ENCODE measurements around the gene RHOBTB1.

RHOBTB1 gene

DNA sequence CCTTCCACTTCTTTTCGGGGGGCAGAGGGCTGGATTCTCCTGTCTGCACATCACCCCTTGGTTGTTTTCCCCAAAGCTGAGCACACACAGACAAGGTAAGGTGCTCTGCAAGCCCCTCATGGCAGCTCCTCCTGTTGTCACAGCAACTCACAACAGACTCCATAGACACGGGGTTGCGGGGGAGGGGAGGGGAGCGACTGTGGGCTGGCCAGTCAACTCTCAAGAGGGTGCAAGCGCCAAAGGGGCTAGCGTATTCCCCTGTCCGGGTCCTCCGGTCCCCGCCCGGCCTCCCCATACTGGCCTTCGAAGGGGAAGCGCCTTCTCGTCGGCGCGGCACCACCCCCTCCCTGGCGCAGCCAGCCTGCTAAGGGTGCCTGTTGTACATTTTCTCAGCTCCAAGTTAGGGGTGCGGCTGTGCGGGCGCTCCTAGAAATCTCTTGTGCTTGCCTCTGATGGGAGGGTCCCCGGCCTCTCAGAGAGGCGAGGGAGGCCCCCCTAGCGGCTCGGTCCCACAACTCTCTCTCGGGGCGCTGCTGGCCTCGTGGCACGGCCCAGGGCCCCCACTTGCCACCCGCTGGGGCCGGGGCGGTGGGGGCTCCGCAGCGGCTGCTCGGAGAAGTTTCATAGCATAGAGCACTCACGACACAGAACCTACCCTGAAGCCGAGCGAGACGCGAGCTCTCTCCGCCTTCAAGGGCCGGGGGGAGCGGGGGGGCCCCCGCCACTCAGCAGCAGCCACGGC lies 498 bp downstream of the RHOBTB1 start:
- peaks cover 6% of the 10 kb centered on the region; the same call in 1 of the 2 replicates for H3K4me1 ChIP-seq (ENCODE audit: control insufficient read depth, insufficient read depth, low read length)
- POLR2A ChIA-PET: interaction anchor here (0.9 to 1.2 kb wide), 2 partner anchors 8 to 113 kb away, joined by 3 to 6 read pairs; no protein-coding TSS in a partner anchor
- H3K9me3 ChIP-seq (ENCODE audit: control insufficient read depth, insufficient read depth, low read depth, low read length): no peaks in the 10 kb centered on the region
- CTCF ChIA-PET: interaction anchor here (0.6 to 1.4 kb wide), 4 partner anchors 31 to 123 kb away, joined by 3 to 10 read pairs (median 4); no protein-coding TSS in a partner anchor
- H3K36me3 ChIP-seq (ENCODE audit: control insufficient read depth in 2 of 2, insufficient read depth in 1 of 2, low read length in 2 of 2): peaks cover 0 to 3% of the 10 kb centered on the region in 2 experiments; a peak in 1 of 3 replicates
- peak overlapping the region; percentile 81 for H3K27ac ChIP-seq (ENCODE audit: extremely low read depth, low read depth, low read length)
- H3K4me3 ChIP-seq (ENCODE audit: low read depth, low read length): peak overlapping the region; percentile 64
- TF ChIP-seq ZBTB21 (tag by site-specific recombination; IDR thresholded peaks at IDR 0.05): no peak
- no peak for TF ChIP-seq KLF16 (tag by site-specific recombination; IDR thresholded peaks at IDR 0.05)
- TF ChIP-seq, protein P1, sequence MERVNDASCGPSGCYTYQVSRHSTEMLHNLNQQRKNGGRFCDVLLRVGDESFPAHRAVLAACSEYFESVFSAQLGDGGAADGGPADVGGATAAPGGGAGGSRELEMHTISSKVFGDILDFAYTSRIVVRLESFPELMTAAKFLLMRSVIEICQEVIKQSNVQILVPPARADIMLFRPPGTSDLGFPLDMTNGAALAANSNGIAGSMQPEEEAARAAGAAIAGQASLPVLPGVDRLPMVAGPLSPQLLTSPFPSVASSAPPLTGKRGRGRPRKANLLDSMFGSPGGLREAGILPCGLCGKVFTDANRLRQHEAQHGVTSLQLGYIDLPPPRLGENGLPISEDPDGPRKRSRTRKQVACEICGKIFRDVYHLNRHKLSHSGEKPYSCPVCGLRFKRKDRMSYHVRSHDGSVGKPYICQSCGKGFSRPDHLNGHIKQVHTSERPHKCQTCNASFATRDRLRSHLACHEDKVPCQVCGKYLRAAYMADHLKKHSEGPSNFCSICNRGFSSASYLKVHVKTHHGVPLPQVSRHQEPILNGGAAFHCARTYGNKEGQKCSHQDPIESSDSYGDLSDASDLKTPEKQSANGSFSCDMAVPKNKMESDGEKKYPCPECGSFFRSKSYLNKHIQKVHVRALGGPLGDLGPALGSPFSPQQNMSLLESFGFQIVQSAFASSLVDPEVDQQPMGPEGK (tag by site-specific recombination; IDR thresholded peaks at IDR 0.05): peak; percentile 47; the same call in 1 of the 2 replicates
- no peak for TF ChIP-seq ZNF433 (tag by site-specific recombination; IDR thresholded peaks at IDR 0.05; ENCODE audit: low read depth)
- TF ChIP-seq ZNF624 (tag by site-specific recombination; IDR thresholded peaks at IDR 0.05): no peak
- TF ChIP-seq, protein P2, sequence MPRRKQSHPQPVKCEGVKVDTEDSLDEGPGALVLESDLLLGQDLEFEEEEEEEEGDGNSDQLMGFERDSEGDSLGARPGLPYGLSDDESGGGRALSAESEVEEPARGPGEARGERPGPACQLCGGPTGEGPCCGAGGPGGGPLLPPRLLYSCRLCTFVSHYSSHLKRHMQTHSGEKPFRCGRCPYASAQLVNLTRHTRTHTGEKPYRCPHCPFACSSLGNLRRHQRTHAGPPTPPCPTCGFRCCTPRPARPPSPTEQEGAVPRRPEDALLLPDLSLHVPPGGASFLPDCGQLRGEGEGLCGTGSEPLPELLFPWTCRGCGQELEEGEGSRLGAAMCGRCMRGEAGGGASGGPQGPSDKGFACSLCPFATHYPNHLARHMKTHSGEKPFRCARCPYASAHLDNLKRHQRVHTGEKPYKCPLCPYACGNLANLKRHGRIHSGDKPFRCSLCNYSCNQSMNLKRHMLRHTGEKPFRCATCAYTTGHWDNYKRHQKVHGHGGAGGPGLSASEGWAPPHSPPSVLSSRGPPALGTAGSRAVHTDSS (tag by site-specific recombination; IDR thresholded peaks at IDR 0.05): no peak
- TF ChIP-seq ZXDB (tag by site-specific recombination; IDR thresholded peaks at IDR 0.05): 0 out of 2 replicates have a peak, but pooled peaks have one; percentile 14
- TF ChIP-seq, protein P3, sequence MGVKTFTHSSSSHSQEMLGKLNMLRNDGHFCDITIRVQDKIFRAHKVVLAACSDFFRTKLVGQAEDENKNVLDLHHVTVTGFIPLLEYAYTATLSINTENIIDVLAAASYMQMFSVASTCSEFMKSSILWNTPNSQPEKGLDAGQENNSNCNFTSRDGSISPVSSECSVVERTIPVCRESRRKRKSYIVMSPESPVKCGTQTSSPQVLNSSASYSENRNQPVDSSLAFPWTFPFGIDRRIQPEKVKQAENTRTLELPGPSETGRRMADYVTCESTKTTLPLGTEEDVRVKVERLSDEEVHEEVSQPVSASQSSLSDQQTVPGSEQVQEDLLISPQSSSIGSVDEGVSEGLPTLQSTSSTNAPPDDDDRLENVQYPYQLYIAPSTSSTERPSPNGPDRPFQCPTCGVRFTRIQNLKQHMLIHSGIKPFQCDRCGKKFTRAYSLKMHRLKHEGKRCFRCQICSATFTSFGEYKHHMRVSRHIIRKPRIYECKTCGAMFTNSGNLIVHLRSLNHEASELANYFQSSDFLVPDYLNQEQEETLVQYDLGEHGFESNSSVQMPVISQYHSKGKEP (tag by site-specific recombination; IDR thresholded peaks at IDR 0.05): no peak
- TF ChIP-seq ZNF585B (tag by site-specific recombination; IDR thresholded peaks at IDR 0.05): no peak
- no peak for TF ChIP-seq GFI1B (tag by site-specific recombination; IDR thresholded peaks at IDR 0.05)
- TF ChIP-seq ZNF792 (tag by site-specific recombination; IDR thresholded peaks at IDR 0.05): no peak
- TF ChIP-seq ZNF341 (tag by site-specific recombination; IDR thresholded peaks at IDR 0.05; ENCODE audit: low read depth): peak; percentile 65
- no peak for TF ChIP-seq ZNF169 (tag by site-specific recombination; IDR thresholded peaks at IDR 0.05)
- TF ChIP-seq ZNF658 (tag by site-specific recombination; IDR thresholded peaks at IDR 0.05): no peak
- TF ChIP-seq ZSCAN30 (tag by site-specific recombination; IDR thresholded peaks at IDR 0.05): no peak; the same call in 1 of the 2 replicates
- no peak for TF ChIP-seq SETDB1 (IDR thresholded peaks at IDR 0.05; ENCODE audit: insufficient read length, low read length)
- no peak for TF ChIP-seq ZNF140 (tag by site-specific recombination; IDR thresholded peaks at IDR 0.05)
- TF ChIP-seq ZNF132 (tag by site-specific recombination; IDR thresholded peaks at IDR 0.05; ENCODE audit: borderline replicate concordance): no peak
- no peak for TF ChIP-seq ZBTB7A (tag by site-specific recombination; IDR thresholded peaks at IDR 0.05; ENCODE audit: low read depth)
- no peak for TF ChIP-seq ZNF248 (tag by site-specific recombination; IDR thresholded peaks at IDR 0.05)
- TF ChIP-seq, protein P4, sequence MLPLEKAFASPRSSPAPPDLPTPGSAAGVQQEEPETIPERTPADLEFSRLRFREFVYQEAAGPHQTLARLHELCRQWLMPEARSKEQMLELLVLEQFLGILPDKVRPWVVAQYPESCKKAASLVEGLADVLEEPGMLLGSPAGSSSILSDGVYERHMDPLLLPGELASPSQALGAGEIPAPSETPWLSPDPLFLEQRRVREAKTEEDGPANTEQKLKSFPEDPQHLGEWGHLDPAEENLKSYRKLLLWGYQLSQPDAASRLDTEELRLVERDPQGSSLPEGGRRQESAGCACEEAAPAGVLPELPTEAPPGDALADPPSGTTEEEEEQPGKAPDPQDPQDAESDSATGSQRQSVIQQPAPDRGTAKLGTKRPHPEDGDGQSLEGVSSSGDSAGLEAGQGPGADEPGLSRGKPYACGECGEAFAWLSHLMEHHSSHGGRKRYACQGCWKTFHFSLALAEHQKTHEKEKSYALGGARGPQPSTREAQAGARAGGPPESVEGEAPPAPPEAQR (tag by site-specific recombination; IDR thresholded peaks at IDR 0.05): no peak
- TF ChIP-seq, protein P5, sequence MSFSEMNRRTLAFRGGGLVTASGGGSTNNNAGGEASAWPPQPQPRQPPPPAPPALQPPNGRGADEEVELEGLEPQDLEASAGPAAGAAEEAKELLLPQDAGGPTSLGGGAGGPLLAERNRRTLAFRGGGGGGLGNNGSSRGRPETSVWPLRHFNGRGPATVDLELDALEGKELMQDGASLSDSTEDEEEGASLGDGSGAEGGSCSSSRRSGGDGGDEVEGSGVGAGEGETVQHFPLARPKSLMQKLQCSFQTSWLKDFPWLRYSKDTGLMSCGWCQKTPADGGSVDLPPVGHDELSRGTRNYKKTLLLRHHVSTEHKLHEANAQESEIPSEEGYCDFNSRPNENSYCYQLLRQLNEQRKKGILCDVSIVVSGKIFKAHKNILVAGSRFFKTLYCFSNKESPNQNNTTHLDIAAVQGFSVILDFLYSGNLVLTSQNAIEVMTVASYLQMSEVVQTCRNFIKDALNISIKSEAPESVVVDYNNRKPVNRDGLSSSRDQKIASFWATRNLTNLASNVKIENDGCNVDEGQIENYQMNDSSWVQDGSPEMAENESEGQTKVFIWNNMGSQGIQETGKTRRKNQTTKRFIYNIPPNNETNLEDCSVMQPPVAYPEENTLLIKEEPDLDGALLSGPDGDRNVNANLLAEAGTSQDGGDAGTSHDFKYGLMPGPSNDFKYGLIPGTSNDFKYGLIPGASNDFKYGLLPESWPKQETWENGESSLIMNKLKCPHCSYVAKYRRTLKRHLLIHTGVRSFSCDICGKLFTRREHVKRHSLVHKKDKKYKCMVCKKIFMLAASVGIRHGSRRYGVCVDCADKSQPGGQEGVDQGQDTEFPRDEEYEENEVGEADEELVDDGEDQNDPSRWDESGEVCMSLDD (tag by site-specific recombination; IDR thresholded peaks at IDR 0.05): peak; percentile 78
- TF ChIP-seq SP7 (tag by site-specific recombination; IDR thresholded peaks at IDR 0.05): 0 out of 2 replicates have a peak, but pooled peaks have one; percentile 14
- peak; percentile 74 for TF ChIP-seq GLIS2 (tag by site-specific recombination; IDR thresholded peaks at IDR 0.05)
- TF ChIP-seq ZNF239 (tag by site-specific recombination; IDR thresholded peaks at IDR 0.05): no peak
- TF ChIP-seq, protein P6, sequence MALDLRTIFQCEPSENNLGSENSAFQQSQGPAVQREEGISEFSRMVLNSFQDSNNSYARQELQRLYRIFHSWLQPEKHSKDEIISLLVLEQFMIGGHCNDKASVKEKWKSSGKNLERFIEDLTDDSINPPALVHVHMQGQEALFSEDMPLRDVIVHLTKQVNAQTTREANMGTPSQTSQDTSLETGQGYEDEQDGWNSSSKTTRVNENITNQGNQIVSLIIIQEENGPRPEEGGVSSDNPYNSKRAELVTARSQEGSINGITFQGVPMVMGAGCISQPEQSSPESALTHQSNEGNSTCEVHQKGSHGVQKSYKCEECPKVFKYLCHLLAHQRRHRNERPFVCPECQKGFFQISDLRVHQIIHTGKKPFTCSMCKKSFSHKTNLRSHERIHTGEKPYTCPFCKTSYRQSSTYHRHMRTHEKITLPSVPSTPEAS (tag by site-specific recombination; IDR thresholded peaks at IDR 0.05): 0 out of 2 replicates have a peak, but pooled peaks have one; percentile 14
- TF ChIP-seq ZNF843 (tag by site-specific recombination; IDR thresholded peaks at IDR 0.05): no peak
- no peak for TF ChIP-seq ZNF747 (tag by site-specific recombination; IDR thresholded peaks at IDR 0.05)

Data from HEK293 (cell line).